Heart right ventricle (tissue), 16 donors: ENCODE results near the gene PPP1R1C. TPM values are rescaled to one million over a fixed set of nuclear protein-coding genes. Genes with fewer than 3 reads are reported as not detected.

Experiments
- ATAC-seq, 8 donors: fragments of 200-7000 bp; cut with Tn5 transposase; one replicate each; pipeline ENCODE4 v1.9.1; 2020; ENCODE audit warnings: mild to moderate bottlenecking in 8 of 8, moderate library complexity in 8 of 8, moderate number of reproducible peaks in 1 of 8
- DNase-seq, 2 donors: peaks; one replicate each; pipeline ENCODE4 v3.0.0-alpha.2; 2020
- H3K27ac ChIP-seq, 10 donors: fragments of 200-600 bp; sonication (generic) in 2 of 10; one replicate each; pipeline versions ENCODE4 v1.5.0 to v1.8.0; 2020 to 2022; ENCODE audit warnings: mild to moderate bottlenecking in 3 of 10
- H3K27me3 ChIP-seq, 7 donors: fragments of 200-600 bp; one replicate each; pipeline ENCODE4 v1.8.0; 2021 to 2022; ENCODE audit warnings: mild to moderate bottlenecking in 2 of 7
- H3K36me3 ChIP-seq, 9 donors: fragments of 200-600 bp; sonication (generic) in 1 of 9; one replicate each; pipeline versions ENCODE4 v1.5.0 to v1.8.0; 2020 to 2022; ENCODE audit warnings: mild to moderate bottlenecking in 2 of 9
- H3K4me1 ChIP-seq, 9 donors: fragments of 200-600 bp; sonication (generic) in 1 of 9; one replicate each; pipeline versions ENCODE4 v1.5.0 to v1.8.0; 2020 to 2022; ENCODE audit warnings: mild to moderate bottlenecking in 4 of 9
- H3K4me3 ChIP-seq, 10 donors: fragments of 200-600 bp; sonication (generic) in 2 of 10; one replicate each; pipeline versions ENCODE4 v1.5.0 to v1.8.0; 2020 to 2022; ENCODE audit warnings: mild to moderate bottlenecking in 7 of 10, moderate library complexity in 2 of 10
- H3K9me3 ChIP-seq, 11 donors: fragments of 200-600 bp in 10 of 11; sonication (generic) in 2 of 11; one replicate each; pipeline versions ENCODE4 v1.5.0 to v1.8.0; 2013 to 2022; ENCODE audit warnings: mild to moderate bottlenecking in 2 of 11, control low read depth in 1 of 11, moderate library complexity in 1 of 11
- WGBS, 2 donors: extraction: QIAGEN DNeasy Blood & Tissue Kit; methylation state at CpG; one replicate each; pipeline ENCODE4 v1.1.7; 2013; ENCODE audit warnings: inconsistent platforms in 1 of 2; 5-methylcytosine and 5-hydroxymethylcytosine counted together
- intact Hi-C, 10 donors: fragments of 100-400 bp; cut with DNase I; formaldehyde crosslinking; loops; one replicate each; pipeline versions ENCODE4 v1.11.1 to v1.14.2; 2022
- polyA plus RNA-seq, 2 donors: library from polyadenylated mRNA; stranded (reverse); fragments of 200-250 nt; gene quantifications; one replicate each; pipeline ENCODE4 v1.2.3, GENCODE V29; 2013
- total RNA-seq, 10 donors: library from RNA; stranded (reverse); fragmentation: NEBNext Ultra II Directional in 3 of 10; extraction: Animal tissue kit (Norgen Biotek cat#: 25700) in 3 of 10; gene quantifications; one replicate each; pipeline versions ENCODE4 v1.2.1 to v1.2.4, GENCODE V29; 2021 to 2023
- TF ChIP-seq, protein P1 (sequence below), 9 donors: fragments of 200-600 bp; sonication (generic) in 2 of 9; IDR thresholded peaks; one replicate each; pipeline versions ENCODE4 v1.5.0 to v1.8.0; 2021 to 2022; ENCODE audit warnings: antibody characterized with exemption in 9 of 9, mild to moderate bottlenecking in 5 of 9, moderate library complexity in 1 of 9
- donor health status: Arrhythmogenic right ventricular cardiomyopathy.
- donor health status: ischemic (EF 13 %, LVEDD 7.1; RV severe dilation, severe dysfunction).
- donor health status: healthy with polysubstance abuse.
- donor health status: DM: no; HTN: yes; CAD: no.
- donor health status: DM: no; HTN: no; CAD: no.
- donor health status: ischemic (EF 25% LVEDD 6.9; RV normal size, moderate dysfunction).
- donor health status: ischemic (EF 25% LVEDD 5.7; RV mildly dilated, moderate dysfunction).
- donor health status: healthy.
- donor health status: DM: yes; HTN: yes; CAD: no.
- donor health status: Ischemic cardiomyopathy.
- donor health status: ischemic (EF 35%, LVEDD 5.7; RV mildly dilated, moderate dysfunction).
- donor health status: nonischemic (EF 11% LVEDD 7.7; RV severe dilation, severe dysfunction).
- donor health status: DM: yes; HTN: yes; CAD: no.
- donor health status: PGD.
- donor health status: ischemic (EF 29% LVEDD 5.4; RV normal size, mild dysfunction).
- donor health status: nonischemic (EF 23%, LVEDD 6.1; RV moderate dilation, normal function).

The PPP1R1C gene
- total and polyA plus RNA-seq, 12 donors, result 4.9 to 45.5 (median 31.0) TPM

DNA sequence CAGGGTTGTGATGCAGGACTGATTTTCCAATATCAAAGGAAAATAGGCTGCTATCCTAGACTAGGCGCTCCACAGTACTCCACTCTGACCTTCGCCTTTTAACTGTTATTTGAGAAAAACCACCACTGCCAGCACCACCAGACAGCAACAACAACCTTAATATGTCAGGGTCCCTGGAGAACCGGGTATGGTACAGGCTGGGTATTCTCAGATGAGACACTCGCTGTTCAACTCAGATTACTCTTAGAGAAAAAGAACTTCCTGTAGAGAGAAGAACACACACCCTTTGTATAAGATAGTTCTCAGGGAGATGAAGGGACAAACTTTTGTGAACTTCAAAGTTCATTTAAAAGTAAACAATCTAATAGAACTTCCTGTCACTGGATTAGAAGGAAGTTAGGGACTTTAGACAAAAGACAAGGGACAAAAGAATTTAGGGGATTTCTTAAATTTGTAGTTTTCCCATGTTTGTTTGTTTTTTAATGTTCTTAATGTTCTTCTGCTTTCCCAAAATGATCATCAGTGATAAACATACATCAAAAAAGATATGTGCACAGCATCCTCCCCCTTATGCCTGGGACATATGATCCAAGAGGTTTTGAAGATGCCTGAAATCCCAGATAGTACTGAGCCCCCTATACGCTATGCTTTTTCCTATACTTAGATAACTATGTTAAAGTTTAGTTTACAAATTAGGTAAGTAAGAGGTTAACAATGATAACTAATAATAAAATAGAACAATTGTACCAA lies 41.3 kb upstream of the PPP1R1C start:
- TF ChIP-seq, protein P1, sequence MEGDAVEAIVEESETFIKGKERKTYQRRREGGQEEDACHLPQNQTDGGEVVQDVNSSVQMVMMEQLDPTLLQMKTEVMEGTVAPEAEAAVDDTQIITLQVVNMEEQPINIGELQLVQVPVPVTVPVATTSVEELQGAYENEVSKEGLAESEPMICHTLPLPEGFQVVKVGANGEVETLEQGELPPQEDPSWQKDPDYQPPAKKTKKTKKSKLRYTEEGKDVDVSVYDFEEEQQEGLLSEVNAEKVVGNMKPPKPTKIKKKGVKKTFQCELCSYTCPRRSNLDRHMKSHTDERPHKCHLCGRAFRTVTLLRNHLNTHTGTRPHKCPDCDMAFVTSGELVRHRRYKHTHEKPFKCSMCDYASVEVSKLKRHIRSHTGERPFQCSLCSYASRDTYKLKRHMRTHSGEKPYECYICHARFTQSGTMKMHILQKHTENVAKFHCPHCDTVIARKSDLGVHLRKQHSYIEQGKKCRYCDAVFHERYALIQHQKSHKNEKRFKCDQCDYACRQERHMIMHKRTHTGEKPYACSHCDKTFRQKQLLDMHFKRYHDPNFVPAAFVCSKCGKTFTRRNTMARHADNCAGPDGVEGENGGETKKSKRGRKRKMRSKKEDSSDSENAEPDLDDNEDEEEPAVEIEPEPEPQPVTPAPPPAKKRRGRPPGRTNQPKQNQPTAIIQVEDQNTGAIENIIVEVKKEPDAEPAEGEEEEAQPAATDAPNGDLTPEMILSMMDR (IDR thresholded peaks at IDR 0.05), result no peak
- Histone ChIP-seq H3K36me3 (no peaks in the 10 kb centered on the region), H3K27ac (no peak overlapping the region), H3K4me1 (no peaks in the 10 kb centered on the region), H3K4me3 (no peak overlapping the region), H3K27me3 (no peaks in the 10 kb centered on the region), H3K9me3 (no peaks in the 10 kb centered on the region)
- 72 to 81% methylated on average over 5 of the region's 5 CpGs for WGBS, 2 donors
- ATAC-seq (no peak), DNase-seq (no peak)
- intact Hi-C loops, result no loop called here

DNA sequence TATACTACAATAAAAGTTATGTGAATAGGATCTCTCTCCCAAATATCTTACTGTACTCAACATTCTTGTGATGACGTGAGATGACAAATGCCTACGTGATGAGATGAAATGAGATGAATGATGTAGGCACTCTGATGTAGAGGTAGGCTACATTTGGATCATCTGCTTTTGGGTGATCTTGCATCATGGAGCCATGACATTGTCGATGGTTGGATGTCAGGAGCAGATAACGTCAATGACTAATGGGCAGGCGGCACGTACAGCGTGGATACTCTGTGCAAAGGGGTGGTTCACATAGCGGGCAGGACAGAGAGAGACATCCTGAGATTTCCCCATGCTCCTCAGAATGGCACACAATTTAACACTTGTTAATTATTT lies 40.8 kb upstream of the PPP1R1C start:
- DNase-seq (no peak), ATAC-seq (no peak)
- 96 to 98% methylated on average over 8 of the region's 8 CpGs for WGBS, 2 donors
- H3K36me3 ChIP-seq, result no peaks in the 10 kb centered on the region
- H3K27me3 ChIP-seq, result no peaks in the 10 kb centered on the region
- intact Hi-C loops, result no loop called here
- H3K4me3 ChIP-seq, result no peak overlapping the region
- H3K4me1 ChIP-seq, result no peaks in the 10 kb centered on the region
- TF ChIP-seq, protein P1 (IDR thresholded peaks at IDR 0.05), result no peak
- H3K27ac ChIP-seq, result no peak overlapping the region
- H3K9me3 ChIP-seq, result no peaks in the 10 kb centered on the region

DNA sequence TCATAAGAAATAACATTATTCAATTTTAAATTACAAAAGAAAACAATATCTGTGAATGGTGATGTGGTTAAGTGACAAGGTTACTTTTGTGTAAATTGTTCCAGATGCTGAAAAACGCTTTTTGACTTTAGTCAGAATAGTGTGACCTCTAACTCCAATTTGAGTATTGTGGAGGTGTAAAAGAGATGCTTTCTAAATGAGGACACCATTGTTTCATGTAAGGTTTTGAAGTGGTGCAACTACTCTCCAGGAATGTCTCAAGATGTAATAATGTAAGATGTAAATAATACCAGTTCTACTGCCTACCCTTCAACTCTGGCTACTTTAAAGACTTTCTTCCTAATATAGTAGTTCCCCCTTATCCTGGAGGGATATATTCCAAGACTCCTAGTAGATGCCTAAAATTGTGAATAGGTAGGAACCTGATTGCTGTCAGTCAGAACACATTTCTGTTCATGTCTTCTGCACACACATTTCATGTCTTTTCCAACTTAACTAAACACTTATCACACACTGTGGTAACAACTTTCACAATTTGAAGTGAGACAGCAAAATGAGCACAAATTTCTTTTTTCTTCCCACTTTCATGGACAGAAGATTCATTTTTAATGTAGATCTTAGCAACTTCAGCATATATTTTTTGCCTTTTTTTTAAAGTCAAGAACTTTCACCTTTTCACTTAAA lies 39.1 kb upstream of the PPP1R1C start:
- DNase-seq (no peak), ATAC-seq (no peak)
- Histone ChIP-seq H3K27me3 (no peaks in the 10 kb centered on the region), H3K9me3 (no peaks in the 10 kb centered on the region), H3K4me3 (no peak overlapping the region), H3K36me3 (no peaks in the 10 kb centered on the region), H3K4me1 (no peaks in the 10 kb centered on the region), H3K27ac (no peak overlapping the region)
- TF ChIP-seq, protein P1 (IDR thresholded peaks at IDR 0.05), result no peak
- 79 to 93% methylated on average over 1 of the region's 1 CpG for WGBS, 2 donors
- intact Hi-C loops, result no loop called here

DNA sequence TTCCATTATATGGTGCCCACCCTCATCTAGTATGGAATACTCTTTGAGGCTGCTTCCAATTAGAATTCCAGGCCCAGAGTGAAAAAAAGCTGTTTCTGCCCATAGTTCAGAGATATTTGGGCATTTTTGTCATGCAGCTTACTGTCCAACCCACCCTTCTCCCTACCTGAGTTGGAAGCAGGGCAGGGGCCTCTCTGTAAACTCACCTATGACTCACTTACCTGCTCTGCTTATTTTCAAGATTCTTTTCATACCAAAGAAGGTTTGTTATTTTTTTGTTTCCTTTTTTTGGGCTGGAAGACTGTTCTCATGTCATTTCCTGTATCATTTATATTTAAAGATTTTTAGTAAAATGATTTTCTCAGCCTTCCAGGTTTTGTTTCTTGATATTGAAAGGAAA lies 38.4 kb upstream of the PPP1R1C start:
- no peaks in the 10 kb centered on the region for H3K4me1 ChIP-seq
- H3K27me3 ChIP-seq, result no peaks in the 10 kb centered on the region
- ATAC-seq (no peak), DNase-seq (no peak)
- no peaks in the 10 kb centered on the region for H3K36me3 ChIP-seq
- H3K4me3 ChIP-seq, result no peak overlapping the region
- H3K9me3 ChIP-seq, result no peaks in the 10 kb centered on the region
- no peak overlapping the region for H3K27ac ChIP-seq
- intact Hi-C loops, result no loop called here
- TF ChIP-seq, protein P1 (IDR thresholded peaks at IDR 0.05), result no peak
